GM19351 (cell line): ENCODE measurements around the gene SAPCD2.

Experiments
- ATAC-seq: cut with Tn5 transposase; IDR thresholded peaks from one replicate; pipeline ENCODE4 v1.9.1; 2021; ENCODE audit warnings: mild to moderate bottlenecking, moderate library complexity; ENCODE audit not compliant: unreplicated experiment

The SAPCD2 gene

DNA sequence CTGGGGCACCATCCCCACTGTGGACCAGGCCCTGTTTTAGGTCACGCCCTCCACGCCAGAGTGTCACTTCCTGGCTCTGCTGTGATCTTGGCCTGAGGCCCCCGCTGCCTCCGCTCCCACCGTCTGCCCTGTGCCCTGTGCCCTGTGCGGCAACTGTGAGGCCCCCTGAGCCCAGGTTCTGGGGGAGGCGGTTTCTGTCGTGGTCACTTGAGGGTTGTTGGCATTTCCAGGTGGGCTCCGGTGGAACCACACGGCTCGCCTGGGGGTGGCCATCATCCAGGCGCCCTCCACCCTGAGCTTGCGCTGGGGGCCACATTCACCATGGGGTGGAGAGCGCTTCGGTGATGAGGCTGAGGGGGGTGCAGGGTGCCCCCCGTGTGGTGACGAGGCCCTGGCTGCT lies 37.6 kb upstream of the SAPCD2 start:
- no peak for ATAC-seq

- ATAC-seq: no peak
Observed at GRCh38 chr9:137107312-137107921, 37.1 kb upstream of the SAPCD2 start.

- no peak for ATAC-seq
Observed at GRCh38 chr9:137106662-137107250, 36.4 kb upstream of the SAPCD2 start.

GRCh38 chr9:137105814-137106661 lies 35.7 kb upstream of the SAPCD2 start:
- ATAC-seq: no peak

GRCh38 chr9:137103206-137103999 lies 33.0 kb upstream of the SAPCD2 start:
- ATAC-seq: no peak

DNA sequence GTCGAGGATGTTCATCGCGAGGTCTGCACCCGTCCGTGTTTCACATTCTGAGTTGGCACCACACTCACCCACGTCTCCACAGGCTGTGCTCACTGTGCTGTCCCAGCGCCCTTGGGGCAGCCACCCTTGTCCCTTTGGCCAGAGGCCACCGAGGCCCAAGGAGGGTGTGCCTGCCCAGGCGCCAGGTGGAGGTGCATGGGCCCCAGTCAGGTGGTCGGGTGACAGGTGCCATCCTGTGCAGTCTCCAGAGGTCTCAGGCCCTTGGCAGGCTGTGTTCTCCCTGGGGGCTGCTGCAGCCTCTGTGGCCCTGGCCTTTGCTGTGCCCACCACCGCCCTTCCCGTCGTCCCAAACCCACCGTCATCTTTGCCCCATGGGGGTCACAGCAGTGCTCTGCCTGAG lies 28.9 kb upstream of the SAPCD2 start:
- ATAC-seq: no peak

DNA sequence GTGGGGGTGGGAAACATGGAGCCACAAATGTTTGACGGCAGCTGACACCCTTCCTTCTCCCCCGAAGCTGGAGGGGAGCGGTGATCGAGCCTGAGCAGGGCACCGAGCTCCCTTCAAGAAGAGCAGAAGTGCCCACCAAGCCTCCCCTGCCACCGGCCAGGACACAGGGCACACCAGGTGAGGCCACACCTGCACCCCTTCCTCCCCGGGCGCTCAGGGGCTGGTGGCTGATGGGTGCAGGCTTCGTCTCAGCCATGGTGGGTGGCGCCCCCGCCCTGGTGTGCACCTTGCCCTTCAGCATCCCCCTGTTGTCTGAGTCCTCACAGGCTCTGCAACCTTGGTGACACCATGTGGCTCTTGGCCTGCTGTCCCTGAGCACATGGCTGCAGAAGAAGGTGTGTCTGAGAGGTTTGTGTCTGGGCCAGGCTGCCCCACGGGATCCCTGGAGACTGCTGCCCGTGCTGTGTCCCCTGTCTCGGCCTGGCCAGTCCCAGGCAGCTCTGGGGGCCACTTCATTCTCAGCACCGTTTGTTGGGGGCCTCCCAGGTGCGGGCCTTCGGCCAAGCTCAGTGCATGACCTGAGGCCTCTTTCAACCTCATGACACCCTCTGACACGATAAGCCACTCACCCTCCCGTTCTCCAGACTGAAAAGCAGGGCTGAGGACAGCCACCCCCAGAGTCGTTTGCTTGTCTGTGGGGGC lies 27.6 kb upstream of the SAPCD2 start:
- ATAC-seq: no peak

DNA sequence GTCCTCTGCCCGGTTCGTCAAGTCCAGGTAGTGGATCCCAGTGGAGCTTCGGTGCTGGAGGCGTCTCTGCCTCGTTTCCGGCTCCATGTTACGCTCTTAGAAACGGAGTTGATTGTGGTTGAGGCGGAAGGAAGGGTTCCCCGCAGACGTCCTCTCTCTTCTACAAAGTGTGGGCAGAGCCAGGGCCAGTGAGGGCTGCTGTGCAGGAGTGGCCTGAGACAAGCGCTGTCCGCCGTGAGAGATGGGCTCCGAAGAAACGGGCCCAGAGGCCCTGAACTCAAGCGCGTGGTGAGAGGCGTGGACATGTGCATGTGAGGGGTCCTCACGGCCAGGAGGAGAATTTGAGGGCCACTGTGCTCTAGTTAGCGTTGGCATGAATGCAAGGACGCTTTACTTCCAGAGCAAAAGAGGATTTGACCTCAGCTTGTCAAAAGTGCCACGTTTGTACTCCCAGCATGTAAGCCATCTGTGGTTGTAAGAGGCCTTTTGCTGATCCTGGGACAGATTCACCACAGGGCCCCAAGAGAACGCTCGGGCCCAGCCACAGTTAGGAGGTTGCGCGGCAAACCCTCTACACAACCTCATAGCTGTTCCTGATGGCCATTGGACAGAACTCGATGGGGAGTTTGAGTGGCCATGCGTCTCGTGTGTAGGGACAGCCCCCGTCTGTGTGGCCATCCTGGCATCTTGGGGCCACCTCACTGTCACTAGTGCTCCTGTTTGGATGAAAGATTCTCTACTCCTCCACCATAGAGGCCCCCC lies 26.6 kb upstream of the SAPCD2 start:
- ATAC-seq: no peak

- ATAC-seq: peak; percentile 85
Observed at GRCh38 chr9:137095664-137096517, 25.5 kb upstream of the SAPCD2 start.

GRCh38 chr9:137089232-137089947 lies 19.0 kb upstream of the SAPCD2 start:
- no peak for ATAC-seq

- no peak for ATAC-seq
Observed at GRCh38 chr9:137088121-137088520, 17.8 kb upstream of the SAPCD2 start.

GRCh38 chr9:137087409-137087925 lies 17.1 kb upstream of the SAPCD2 start:
- no peak for ATAC-seq

- ATAC-seq: peak; percentile 85
Observed at GRCh38 chr9:137086531-137087408, 16.4 kb upstream of the SAPCD2 start, which contains the start of gene MAN1B1. TSS of gene MAN1B1 (plus strand) at chr9:137086985. CDS start at chr9:137087000, 15 bp downstream.

DNA sequence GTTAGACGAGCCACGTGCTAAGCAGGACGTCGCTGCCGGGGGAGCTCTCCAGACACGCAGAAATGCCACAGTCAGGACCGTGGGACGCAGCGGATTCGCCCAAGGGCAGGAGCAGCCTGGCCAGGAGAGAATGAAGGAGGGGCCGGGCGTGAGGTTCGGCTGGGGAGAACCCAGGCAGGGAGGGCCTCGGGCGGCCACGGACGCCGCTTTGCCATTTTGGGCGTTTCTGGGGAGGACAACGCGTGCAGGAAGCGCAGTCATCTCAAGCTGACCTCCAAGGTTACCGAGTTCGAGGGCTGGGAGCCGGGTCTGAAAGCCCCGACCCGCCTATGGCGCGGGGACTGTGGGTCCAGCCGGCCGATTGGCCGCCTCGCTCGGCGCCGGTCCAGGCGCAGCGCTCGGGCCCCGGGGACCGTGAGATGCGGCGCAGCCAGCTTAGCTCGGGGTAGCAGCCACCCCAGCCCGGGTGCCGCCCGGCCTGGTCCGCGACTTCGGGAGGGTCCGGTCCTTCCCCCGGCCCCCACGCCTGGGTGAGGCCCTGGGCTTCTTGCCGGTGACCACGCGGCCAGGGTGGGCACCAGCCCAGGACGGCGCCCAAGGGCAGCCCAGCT lies 15.7 kb upstream of the SAPCD2 start:
- peak; percentile 2 for ATAC-seq

DNA sequence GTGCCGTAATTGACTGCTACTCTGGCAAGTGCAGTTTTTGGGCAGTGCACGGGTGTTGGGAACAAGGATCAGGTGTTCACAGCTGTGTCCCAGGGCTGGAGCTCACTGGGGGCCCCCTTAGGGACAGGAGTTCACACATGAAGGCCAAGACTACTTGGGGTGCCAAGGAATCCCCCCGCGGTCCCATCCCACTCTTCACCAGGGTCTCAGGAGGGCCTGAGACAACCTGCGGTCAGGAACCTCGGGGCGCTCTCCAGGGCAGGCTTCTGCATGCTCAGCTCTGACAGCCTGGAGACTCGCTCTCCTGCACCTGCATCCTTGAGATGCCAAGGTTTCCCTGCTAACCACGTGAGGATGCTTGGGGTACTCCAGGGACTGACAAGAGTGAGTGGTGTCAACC lies 14.2 kb upstream of the SAPCD2 start:
- no peak for ATAC-seq

DNA sequence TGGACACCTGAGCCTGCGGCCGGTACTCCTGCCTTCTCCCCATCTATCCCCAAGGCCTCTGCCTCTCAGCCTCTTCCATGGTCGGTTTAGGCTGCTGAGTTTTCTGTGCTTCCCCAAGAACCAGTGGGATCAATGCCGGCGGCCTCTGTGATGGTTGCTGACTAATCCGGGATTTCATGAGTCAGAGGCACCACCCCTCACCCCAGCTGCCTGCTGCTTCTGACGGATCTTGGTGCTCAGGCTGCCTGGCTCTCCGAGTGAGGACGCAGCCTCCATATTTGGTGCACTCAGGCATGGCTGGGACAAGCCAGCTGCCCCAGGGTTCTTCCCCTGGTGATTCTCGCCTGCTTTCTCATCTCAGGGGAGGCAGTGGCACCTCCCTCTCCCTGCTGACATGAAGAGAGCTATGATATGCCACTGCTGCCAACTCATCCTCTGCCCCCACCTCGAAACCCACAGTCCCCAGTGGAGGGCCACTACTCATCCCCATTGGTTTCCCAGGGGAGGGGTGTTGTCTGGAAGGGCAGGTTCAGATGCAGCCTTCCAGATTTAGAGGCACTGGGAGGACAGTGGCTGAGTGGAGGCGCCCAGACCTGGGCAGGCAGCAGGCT lies 13.1 kb upstream of the SAPCD2 start:
- ATAC-seq: no peak
